Stimulated activated CD4-positive, alpha-beta T cell treated with anti-CD3 and anti-CD28 coated beads, Interleukin-2, amount 100 ng/mL, for 24 hours (primary cell): Measurements from ENCODE around the gene MYT1.

Source experiments
- DNase-seq, 2 donors: peaks; one replicate each; pipeline ENCODE4 v3.0.0-alpha.2; 2020

MYT1 gene

DNA sequence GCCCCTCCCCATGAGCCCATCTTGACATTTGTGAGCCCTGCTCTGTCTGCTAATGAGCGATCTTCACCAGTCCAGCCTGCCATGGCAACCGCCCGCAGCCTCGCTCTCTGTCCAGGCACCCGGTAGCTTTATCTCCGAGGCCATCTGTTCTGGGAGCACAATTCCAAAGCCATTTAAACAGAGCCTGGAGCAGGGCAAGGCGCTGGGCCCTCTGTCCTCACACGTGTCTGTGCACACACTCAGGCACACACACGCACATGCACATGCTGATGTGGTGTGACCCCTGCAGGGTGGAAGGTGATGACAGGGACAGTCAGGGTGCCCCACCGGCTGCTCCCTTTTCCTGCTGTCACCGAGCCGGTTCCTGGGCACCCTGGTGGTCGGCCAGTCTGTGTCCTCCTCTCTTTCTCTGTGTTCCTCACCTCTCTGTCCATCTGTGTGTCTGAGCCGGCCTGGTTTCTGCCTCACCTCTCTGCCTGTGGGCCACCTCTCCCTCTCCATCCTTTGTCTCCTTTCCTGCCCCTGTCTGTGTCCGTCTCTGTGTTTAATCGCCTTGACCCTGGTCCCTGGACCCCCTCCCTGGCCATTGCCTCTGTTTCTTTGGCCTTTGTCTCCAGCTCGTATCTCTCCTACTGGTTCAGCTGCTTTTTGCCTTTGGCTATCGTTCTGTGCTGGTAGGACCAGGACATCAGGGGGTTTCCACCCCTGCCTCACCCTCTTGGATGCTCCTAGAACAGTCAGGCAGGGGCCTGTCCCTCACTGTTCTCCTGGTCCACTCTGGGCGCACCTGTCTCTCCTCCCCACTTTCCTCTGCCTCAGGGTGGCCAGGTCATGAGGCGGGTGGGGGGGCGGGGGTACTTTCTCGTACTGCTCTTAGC is 8.8 kb upstream of the MYT1 start:
- DNase-seq: no peak

DNA sequence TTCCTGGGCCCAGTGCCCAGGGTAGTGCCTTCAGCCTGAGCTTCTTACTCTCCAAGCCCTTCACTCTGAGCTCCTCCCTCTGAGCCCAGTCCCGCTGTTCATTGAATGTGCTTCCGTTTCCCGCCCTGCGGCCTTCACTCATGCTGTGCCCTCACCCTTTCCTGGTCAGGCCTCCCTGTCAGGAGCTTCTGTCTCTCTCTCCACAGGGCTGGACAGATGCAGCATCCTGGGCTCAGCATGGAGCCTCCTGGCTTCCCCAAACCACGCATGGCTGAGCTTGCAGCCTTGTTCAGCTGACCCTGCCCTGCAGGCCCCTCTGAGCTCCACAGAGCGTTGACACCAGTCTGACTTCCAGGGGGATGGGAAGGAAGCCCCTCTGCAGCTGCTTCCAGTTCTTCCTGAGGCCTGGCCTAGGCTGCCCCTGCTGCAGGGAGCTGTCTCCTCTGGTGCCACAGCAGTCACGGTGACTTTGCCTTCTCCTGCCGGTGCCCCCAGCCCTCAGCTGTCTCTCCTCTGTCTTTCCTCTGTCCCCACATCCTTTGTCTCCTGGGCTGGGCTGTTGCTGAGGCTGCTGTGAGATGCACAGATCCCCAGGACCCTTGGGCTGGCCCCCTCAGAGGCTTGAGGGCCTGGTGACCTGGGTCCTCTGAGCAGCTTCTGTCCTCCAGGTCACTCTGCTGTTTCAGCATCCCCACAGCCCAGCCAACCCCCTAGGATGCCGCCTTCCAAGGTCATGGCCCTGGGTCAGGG is 7.9 kb upstream of the MYT1 start:
- no peak for DNase-seq

DNA sequence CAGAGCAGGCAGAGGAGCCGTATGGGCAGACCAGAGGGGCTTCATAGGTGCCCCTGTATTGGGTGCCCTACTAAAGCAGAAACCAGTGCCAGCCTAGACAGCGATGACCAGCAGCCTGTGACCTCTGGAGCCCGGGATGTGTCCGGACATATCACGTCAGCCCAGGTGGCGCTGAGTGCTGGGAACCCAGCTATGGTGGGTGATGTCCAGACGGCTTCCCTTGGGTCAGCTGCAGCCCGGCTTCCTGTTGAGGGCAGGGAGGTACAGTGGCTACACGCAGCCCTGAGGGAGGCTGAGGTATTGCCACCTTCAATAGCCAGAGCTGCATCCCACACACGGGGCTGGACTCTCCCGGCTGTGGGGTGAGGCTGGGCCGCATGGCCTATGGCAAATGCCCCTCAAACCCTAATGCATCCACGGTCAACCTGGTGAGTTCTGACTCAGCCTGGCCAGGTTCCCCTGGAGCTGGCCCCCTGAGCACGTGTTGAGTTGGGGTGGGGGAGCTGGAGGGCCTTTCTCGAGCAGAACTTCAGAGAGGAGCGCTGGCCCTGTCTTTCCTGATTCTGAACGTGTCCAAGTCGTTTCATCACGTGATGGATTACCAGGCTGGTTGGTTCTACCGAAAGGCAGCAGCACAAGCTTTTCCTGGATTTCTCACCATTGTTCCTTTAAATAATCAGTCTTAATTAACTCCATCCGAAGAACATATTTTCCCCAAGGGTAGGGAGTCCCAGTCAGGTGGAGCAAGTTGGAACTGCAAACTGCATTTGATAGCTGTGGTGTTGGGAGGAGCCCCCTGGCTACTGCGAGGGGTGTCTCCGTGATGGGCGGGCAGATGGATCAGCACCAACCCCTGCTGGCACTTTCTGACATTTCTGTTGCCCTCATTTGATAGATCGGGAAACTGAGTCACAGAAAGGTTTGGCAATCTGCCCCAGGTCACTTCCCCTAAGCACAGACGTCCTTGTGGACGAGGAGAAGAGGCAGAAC is 7.1 kb upstream of the MYT1 start:
- DNase-seq: no peak

DNA sequence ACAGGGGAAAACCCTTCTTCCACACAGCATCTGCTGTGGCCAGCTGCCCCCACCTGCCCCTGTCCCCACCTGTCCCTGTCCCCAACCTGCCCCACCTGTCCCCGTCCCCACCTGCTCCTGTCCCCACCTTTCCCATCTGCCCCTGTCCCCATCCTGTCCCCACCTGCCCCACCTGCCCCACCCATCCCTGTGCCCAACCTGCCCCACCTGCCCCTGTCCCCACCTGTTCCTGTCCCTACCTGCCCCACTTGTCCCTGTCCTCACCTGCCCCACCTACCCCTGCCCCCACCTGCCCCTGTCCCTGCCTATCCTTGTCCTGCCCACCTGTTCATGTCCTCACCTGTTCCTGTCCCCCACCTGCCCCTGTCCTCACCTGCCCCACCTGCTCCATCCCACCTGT is 6.4 kb upstream of the MYT1 start:
- DNase-seq: no peak

DNA sequence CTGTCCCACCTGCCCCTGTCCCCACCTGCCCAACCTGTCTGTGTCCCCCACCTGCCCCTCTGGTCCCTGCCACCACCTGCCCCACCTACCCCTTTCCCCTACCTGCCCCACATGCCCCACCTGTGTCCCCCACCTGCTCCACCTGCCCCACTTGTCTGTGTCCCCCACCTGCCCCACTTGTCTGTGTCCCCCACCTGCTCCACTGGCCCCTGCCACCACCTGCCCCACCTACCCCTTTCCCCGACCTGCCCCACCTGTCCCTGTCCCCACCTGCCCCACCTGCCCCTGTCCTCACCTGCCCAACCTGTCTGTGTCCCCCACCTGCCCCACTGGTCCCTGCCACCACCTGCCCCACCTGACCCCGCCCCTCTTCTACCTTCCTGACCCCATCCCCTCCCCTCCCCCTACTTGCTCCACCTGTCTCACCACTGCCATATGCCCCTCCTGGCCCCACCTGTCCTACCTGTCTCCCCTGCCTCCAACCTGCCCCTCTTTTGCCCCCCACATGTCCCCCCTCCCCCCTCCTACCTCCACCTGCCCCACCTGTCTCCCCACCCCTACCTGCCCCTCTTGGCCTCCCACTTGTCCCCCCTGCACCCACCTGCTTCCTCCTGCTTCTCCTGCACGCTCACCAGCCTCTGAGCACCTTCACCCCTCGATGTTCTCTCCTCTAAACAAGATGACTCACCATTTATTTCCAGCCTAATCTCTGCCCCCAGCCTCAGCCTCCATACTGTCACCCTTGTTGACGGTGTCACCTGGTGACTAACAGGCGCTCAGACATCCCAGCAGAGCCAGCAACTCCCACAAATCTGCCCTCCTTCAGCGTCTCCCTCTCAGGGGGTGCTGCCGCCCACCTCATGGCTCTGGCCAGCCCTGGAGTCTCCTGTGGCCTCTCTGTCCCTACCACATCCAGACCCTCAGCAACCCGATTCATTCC is 5.6 kb upstream of the MYT1 start:
- no peak for DNase-seq

DNA sequence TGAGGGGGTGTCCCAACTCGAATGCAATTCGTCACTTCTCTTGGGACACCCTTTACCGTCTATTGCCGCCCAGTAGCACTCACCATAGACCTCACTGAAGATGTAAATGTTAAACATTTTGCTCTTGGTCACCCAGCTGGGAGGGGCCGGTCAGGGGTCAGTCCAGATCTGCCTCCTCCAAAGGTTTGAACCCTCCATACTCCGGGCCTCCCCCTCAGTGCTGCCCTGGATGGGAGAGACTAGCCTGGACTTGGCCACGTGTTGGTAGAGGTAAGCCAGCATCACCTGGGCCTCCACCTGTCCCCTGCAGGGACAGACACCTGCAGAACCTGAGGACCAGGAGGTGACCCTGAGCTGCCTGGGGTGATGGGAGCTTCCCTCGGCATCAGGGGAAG is 5.0 kb upstream of the MYT1 start:
- DNase-seq: no peak

DNA sequence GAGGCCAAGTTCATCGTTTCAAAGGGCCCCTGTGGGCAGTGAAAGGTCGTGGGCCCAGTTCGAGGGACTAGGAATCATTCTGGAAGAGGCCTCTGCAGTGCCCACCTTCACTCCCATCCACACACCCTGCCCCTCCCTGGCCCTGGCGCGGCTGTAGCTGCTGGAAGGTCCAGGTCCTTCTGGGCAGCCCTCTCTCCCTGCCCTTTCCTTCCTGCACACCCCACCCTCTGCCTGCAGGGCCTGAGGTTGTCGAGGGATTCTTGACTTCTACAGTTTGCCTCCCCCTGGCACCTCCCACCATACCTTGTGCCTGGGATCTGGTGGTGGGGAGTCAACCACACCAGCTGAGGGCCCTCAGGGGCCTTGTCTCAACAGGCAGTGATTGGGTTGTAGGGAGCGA is 4.5 kb upstream of the MYT1 start:
- DNase-seq: no peak

DNA sequence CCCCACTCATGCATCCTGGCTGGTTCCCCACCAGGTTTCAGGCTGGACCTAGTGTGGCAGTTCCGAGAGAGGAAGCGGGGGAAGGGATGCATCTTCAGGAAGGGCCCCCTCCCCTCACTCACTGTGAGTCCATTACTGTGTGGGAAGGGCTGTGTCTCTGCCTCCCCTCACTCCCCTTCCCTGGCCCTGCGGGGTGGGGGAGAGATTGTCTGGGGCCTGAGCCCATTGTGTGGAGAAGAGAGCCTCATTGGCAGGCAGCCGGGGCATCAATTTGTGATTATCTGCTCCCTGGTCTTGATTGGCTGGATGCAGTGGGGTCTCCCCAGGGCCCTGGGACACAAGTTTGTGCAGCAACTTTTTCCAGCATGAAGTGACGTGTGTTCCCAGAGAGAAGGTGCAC is 4.1 kb upstream of the MYT1 start:
- no peak for DNase-seq

DNA sequence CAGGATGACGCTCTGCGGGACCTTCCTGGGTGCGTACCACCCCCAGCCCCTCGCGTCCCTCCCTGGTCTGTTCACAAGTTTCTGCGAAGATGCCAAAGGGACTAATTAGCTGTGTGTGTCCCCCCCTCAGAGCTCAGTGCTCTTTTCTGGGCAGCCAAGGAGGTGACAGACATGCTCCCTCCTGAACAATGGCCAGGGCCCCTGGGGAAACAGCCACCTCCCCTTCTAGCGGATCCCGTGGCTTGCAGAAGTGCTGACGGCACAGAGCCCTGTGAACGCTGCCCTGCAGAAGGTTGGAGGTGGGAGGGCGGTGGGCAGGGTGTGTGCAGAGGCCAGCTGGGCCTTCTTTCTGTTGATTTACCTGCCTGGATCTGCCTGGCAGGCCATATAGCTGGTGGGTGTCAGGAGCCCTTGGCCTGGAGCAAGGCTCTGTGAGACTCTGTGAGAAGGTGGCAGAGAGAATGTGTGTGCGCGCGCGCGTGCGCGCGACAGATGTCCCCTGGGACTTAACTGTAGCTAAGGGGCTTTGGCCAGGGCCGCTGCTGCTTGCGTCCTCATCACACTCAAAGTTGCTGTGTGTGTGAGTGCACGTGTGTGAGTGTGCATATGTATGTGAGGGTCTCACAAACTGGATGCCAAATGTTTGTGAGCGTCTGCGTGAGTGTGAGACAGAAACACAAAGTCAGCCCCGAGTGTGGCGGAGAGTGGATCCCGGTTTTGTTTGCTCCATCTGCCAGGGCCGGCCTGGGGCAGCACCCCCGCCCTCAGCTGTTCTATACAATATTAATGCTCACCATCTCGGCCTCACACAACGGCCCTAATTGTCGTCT is 3.5 kb upstream of the MYT1 start:
- DNase-seq: no peak

DNA sequence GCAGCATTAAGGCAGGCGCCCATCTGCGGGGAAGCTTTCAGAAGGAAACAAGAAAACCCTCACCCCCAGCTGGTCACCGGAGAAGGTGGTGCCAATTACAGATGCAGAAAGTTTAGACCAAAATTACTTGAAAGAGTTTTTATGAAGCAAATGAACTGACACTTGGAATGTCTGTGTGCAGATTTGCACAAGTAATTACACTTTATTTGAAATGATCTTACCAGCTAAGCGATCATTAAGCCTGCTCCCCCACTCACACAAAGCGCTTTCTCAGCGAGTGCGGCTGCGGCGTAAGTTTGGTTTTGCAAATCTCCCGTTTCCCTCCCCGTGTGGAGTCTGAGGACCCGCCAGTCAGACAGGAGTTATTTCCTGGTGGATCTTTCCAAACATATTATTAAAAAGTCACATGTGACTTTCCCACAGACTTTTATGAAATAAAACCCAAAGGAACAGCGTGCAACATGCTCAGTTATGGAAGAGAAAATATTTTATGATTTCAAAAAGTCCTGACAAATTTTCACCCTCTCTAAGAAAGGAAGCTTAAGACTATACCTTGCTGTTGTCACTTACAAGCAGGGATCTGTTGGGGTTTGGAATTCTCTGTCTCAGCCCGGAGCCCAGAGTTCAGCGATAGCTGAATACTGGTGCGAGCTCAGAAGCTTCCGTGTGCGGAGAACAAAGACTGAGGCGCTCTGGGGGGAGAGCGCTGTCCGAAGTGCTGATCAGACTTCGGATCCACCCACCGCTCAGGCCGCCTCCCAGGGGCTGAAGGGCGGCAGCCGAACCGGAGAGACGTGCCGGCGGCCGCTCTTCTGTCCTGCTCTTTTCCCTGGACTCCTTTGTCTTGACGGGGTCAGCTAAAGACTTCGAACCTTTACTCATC is 2.7 kb upstream of the MYT1 start:
- peak; percentile 30 to 31 for DNase-seq

DNA sequence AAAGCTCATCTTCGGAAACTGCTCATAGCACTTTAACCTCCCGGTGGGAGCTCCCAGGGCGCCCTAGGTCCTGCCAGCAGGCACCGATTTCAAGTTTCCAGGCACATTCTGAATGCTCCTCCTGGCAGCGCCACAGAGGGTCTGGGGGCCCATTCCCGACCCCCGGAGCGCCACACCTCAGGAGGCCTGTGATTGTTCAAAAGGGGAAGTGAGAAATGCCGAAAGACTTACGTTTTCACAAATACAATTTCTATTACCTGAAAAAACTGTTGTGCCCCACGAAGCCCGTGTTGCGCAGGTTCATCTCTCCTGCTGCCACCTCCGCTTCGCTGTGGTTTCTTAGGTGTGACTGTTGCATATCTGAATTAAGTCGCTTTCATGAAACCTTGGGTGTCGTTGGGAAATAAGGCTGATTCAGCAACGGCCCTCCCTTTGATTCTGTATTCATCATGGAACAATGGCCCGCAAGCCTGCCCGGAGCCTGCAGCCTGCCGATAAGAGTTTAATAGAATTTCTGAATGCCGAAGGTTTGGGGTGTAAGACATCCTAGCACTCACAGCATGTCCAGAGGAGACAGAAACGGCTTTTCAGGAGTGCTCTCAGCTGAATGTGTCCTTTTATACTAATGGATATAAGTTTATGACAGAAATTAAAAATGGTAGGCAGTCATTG is 1.9 kb upstream of the MYT1 start:
- no peak for DNase-seq

DNA sequence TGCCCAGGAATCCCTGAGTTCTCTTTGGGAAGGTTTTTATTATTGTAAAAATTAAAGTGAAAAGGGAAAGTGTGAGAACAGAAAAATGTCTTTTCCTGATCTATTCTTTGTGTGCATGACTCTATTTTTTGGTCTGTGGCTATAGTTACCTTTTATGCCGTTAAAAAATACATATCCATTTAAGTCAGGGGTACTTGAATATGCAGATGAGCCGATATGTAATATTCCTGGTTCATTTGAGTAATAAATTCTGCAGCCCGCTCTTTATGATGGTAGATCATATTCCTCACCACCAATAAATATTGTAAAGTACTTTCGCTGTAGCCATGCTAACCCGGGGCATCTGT is 503 bp upstream of the MYT1 start:
- DNase-seq: no peak

DNA sequence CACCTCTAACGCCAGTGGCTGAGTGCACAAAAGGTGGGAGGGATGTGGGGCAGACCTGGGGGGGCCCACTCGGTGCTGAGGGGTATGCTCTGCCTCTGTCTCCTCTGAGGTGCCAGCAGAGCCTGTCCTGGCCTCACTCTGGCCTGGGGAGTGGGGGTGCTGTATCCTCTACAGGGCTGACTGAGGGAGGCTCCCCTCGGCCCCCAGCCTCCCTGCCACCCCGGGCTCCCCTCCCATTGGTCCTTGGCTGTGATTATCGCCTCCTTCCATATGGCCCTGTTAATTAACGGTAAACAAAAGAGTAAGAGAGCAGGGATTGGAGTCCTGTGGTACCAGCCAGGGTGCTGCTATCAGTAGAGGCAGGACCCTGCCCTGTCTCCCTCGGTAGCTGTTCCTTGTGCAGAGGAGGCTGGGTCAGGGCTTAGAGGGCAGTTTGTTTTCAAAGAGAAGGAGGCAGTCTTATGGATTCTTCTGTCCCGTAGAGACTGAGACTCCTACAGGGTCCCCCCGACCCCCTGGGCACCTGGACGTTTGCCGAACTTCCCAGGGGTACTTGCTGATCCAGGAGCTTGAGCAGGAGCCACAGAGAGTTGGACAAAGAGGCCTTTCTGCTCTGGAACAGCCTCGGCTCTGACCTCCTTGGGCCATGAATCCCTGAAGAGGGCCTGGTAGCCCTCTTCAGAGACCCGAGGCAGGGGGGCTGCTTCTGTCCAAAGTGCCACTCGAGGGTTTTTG is 1.8 kb downstream of the MYT1 start:
- no peak for DNase-seq

DNA sequence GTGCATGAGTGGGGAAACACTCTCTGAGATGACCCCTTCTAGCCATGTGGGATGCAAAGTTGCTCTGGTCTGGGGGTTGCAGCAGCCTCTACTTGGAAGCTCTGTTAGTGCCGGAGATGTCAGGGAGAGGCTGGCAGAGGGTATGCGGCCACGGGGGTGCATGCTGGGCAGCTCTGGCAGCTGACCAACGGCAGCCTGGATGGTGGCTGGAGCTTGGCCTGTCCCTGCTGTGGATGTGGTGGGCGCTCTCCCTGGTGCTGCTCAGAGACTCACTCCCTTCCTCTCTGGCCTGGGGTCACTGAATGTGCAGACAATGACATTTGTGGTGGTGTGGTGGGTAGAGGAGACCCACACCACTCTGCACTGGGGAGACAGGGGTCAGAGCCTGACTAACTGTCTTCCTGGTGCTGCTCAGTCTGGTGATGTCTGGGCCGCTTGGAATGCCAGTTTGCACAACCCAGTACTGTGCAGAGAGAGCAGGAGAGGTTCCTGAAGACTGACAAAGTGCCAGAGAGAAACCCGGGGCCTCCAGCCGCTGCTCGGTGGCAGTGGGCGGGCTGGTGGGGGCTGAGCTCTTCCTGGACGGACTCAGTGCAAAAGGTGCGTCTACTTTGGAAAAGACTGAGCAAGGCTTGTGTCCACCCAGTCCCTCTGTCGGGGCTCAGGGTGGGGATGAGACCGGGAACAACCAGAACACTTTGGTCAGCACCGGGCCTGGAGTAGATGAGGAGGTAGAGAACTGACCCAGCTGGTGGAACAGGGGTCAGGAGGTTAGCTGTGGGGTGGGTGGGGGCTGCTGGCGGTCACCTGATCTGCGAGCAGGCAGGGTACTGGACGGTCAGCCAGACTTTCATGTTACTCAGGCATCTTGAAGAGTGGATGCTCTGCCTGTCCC is 2.7 kb downstream of the MYT1 start:
- DNase-seq: no peak

DNA sequence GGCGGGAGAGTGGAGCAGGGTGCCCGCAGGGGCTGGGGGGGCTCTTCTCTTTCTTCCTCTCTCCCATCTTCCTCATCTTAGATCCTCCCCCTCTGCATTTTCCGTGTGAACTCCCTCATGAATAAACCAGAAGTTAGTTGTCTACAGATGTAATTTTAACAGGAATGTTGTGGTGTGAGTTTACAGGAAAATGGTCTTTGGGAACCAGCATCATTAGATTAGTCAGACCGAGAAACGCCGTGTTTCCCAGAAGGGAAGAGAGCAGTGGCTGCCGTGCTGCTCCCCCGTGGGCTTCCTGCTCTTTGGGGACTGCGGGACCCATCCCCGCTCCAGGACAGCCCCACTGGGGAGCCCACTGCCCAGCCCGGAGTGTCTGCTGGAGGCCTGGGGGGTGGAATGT is 3.4 kb downstream of the MYT1 start:
- DNase-seq: no peak

DNA sequence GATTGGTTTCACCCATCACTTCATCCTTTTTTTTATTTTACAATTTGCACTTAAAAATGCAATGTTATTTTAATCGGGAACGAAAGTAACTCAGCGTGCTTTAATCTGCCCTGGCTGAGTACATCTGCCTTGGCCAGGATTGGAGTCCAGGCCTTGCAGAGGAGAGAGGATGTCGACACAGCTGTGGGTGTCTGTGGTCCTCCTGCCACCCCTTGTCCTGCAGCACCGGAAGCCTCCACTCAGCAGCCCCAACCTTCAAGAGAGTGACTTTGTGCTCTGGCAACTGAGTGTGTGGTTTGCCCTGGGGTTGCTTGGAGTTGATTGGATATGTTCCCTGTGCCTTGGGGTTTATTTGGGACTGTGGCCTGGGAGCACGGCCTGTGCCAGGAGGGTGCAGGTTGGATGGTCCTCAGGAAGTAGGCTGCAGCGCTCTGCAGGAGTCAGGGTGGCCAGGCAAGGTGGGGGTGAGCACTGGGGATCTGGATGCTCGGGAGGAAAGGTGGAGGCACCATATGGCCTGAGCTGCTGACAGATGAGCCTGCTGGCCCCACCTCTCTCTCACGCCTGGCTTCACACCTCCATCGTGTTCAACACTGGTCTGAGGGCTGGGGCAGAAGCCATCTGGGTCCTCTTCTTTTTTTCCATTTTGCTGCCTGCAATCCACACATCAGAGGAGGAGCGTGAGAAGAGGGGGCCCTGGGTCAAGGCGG is 4.3 kb downstream of the MYT1 start:
- DNase-seq: no peak

DNA sequence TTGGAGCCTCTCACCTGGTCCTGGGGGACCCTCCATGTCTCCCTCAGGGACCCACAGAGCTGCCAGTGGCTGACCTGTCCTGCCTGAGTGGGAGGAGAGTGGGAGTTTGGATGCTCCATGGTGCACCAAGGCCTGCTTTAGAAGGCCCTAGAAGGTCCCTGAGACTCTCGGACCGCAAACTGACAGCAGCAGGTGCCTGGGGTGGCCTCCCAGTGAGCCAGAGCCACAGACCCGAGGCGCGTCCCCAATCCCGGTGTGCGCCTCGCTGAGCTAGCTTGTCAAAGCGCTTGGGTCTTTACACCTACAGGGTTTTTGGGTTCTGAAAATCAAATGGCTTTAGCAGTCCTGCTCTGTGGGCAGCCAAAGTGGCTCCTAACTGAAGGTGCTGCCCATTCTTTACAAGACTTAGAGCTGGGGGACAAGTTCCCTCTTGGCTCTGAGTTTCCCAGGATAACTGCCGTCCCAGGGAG is 4.9 kb downstream of the MYT1 start:
- no peak for DNase-seq
